Epithelial cell of esophagus (primary cell): ENCODE measurements around the gene PRKAG3.

Experiments used
- DNase-seq: peaks from one replicate; pipeline ENCODE4 v3.0.0; 2010; ENCODE audit warnings: low read depth
- H3K4me3 ChIP-seq: 2 replicates; pipeline ENCODE4 v1.5.1; 2011; ENCODE audit warnings: mild to moderate bottlenecking, low read length, control low read depth
- TF ChIP-seq, protein P1 (sequence below): IDR thresholded peaks from 2 replicates; pipeline ENCODE4 v1.5.1; 2011; ENCODE audit warnings: low read depth, mild to moderate bottlenecking, low read length, control low read depth, inconsistent platforms; ENCODE audit not compliant: insufficient read depth; ENCODE audit errors: missing control alignments

The PRKAG3 gene

DNA sequence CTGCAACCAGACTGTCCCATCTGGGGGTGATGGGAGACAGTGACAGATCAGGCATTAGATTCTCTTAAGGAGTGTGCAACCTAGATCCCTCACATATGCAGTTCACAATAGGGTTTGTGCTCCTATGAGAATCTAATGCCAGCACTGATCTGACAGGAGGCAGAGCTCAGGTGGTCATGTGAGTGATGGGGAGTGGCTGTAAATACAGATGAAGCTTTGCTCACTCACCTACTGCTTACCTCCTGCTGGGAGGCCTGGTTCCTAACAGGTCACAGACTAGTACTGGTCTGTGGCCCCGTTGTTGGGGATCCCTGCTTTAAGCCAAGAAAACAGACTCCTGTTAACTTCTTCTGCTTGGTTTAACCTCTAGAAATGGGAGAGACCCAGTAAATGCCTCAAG, 46.5 kb downstream of the PRKAG3 start:
- H3K4me3 ChIP-seq = no peak overlapping the region
- peak; percentile 27 for DNase-seq
- TF ChIP-seq, protein P1, sequence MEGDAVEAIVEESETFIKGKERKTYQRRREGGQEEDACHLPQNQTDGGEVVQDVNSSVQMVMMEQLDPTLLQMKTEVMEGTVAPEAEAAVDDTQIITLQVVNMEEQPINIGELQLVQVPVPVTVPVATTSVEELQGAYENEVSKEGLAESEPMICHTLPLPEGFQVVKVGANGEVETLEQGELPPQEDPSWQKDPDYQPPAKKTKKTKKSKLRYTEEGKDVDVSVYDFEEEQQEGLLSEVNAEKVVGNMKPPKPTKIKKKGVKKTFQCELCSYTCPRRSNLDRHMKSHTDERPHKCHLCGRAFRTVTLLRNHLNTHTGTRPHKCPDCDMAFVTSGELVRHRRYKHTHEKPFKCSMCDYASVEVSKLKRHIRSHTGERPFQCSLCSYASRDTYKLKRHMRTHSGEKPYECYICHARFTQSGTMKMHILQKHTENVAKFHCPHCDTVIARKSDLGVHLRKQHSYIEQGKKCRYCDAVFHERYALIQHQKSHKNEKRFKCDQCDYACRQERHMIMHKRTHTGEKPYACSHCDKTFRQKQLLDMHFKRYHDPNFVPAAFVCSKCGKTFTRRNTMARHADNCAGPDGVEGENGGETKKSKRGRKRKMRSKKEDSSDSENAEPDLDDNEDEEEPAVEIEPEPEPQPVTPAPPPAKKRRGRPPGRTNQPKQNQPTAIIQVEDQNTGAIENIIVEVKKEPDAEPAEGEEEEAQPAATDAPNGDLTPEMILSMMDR = no peak

DNA sequence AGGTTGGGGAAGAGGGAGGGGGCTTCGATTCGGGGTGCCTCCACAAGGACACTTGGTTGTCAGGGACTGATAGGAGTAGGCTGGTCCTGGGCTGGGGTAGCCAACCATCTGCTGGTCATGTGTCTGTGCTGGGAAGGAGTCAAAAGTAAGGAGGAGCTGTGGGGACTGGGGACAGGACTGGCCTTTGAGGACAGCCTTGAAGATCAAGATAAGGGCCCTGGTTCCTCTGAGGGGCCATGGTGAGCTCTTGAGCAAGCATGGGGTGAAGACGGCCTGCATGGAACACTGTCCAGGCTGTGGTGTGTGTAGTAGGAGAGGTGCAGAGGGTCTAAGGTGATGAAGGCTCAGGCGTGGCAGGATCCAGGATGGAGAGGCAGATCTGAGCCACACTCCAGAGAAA, 47.9 kb downstream of the PRKAG3 start:
- H3K4me3 ChIP-seq = no peak overlapping the region
- TF ChIP-seq, protein P1 = no peak
- no peak for DNase-seq

DNA sequence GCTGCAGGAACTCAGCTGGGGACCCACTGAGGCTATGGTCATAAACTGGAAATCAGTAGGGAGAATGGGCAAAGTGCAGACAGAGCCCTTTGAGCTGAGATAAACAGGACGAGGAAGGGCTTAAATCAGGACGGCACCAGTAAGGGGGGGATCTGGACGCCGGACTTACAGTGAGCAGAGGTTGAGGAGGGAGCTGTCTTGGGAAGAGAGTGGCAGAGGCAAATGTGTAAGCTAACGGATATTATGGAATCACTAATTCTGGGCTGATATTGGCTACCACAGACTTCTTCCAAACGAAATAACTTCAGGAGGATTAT, 49.1 kb downstream of the PRKAG3 start:
- no peak for DNase-seq
- TF ChIP-seq, protein P1 = no peak
- H3K4me3 ChIP-seq = no peak overlapping the region

DNA sequence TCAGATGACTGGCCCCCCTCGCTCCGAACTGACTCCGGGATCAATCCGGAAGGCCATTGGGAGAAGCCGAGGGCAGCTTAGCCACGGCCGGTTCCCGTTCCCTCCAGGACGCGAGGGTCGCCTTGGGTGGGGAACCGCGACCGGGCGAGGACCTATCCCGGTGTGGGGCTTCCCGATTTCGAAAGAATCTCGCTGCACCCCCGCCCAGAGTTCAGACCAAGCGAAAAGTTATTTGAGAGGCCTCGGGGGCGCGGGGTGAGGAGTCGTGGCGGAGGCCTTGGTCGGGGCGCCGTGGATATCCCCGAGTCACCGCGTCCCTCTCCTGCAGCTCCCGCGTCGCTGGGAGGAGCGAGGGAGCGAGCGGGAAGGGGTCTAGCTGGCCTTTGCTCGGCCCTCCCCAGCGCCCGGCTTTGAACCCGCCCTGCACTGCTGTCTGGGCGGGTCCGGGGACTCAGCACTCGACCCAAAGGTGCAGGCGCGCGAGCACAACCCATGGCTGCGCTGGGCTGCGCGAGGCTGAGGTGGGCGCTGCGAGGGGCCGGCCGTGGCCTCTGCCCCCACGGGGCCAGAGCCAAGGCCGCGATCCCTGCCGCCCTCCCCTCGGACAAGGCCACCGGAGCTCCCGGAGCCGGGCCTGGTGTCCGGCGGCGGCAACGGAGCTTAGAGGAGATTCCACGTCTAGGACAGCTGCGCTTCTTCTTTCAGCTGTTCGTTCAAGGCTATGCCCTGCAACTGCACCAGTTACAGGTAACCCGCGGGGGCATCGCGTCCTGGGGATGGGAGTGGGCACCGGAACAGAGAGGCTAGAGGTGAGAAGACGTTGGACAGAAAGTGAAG, 49.7 kb downstream of the PRKAG3 start, which contains the start of gene CYP27A1:
TSS of gene CYP27A1 (plus strand) at position 457 of the 837 bp plus-strand sequence. CDS start at position 493, 36 bp downstream.
- peak within 1 kb of the TSS; percentile 32 for H3K4me3 ChIP-seq
- DNase-seq = peak; percentile 14
- TF ChIP-seq, protein P1 = no peak

DNA sequence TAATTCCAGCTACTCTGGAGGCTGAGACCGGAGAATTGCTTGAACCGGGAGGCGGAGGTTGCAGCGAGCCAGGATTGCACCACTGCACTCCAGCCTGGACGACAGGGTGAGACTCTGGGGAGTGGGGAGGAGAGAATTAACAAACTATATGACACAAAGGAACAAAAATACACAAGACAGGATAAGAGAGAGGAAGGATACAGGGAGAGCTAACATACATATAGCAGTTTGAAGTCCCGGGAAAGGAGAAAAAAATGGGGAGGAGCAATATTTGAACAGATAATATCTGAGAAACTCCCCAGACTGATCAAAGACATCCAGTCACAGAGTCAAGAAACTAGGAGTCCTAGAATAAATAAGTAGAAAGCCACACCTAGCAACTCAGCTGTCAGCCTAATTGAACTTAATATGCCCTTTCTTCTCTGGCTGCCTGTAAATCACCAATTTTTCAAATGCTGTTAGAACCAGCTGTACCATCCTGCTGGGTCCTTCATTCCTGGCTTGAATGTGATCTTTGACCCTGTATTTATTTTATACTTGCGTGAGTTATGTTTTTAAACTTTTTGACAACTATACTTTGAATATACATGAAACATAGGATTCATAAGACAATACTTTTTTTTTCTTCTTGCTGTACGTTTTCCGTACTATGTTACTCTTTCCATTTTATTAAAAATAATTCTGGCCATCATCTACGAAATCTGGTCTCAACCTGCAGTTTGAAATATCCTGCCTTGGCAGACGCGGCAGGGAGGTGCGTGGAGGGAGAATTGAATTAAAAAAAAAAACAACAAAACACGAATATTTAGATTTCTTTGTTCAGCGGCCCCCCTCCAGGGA, 50.5 kb downstream of the PRKAG3 start:
- TF ChIP-seq, protein P1 = no peak
- DNase-seq = peak; percentile 13
- H3K4me3 ChIP-seq = peak overlapping the region; percentile 32

DNA sequence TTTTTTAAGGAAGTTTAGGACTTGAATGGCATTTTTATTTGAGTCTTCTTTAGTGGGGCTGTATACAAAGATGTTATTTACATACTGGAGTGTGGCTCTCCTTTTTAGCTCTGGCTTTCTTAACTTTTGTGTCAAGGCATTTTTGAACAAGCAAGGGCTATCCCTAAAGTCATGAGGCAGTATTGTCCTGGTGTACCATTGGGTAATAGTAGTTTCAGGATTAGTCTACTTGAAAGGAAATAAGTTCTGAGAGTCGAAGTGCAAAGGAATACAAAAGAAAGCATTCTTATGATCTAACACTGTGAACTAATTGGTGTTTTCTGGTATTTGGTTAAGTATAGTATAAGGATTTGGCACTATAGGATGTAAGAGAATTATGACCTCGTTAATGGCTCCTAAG, 51.6 kb downstream of the PRKAG3 start:
- no peak for DNase-seq
- no peak overlapping the region for H3K4me3 ChIP-seq
- TF ChIP-seq, protein P1 = no peak
